ENCODE data around the gene ITGA7.

The ITGA7 gene

DNA sequence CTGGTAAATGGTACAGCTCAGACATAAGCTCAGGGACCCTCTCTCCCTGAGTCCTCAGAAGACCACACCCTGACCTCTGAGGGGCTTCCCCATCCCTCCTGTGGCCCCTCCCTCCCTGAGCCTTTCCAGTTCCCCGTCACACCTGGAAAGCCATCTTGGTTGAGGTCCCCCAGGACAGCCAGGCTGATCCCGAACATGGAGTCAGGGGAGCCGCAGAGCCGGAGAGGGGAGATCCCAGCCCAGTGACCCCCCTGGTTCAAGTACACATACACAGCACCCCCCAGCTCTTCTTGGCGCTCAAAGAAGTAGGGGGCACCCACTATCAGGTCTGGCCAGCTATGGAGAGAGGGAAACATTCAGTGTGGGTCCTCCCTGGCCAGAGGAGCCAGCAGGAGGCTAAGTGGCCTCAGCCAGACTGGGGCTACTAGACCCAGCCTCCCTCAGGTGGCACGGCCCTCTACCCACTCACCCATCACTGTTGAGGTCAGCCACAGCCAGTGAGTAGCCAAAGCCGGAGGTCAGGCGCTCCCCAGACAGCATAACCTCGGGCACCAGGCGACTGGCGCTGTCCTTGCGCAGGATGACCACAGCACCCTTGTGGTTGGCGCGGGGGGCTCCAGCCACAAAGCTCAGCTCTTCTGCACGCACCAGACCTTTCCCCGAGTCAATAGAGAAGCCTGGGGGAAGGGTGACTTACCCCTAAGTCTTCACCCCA lies 9.3 kb downstream of the ITGA7 start:
- Histone ChIP-seq H3K36me3 (ENCODE audit: control insufficient read depth, insufficient read depth, low read length) (peaks cover 40% of the 10 kb centered on the region), H3K4me1 (ENCODE audit: control insufficient read depth, insufficient read depth, low read length) (no peaks in the 10 kb centered on the region), H3K4me3 (ENCODE audit: low read depth, low read length) (no peak overlapping the region), H3K27me3 (ENCODE audit: control insufficient read depth, insufficient read depth, low read length) (no peaks in the 10 kb centered on the region), H3K9me3 (ENCODE audit: control insufficient read depth, insufficient read depth, low read depth, low read length) (no peaks in the 10 kb centered on the region), H3K27ac (ENCODE audit: low read depth, low read length) (no peak overlapping the region), H3K9ac (ENCODE audit: low read length) (no peak overlapping the region)

DNA sequence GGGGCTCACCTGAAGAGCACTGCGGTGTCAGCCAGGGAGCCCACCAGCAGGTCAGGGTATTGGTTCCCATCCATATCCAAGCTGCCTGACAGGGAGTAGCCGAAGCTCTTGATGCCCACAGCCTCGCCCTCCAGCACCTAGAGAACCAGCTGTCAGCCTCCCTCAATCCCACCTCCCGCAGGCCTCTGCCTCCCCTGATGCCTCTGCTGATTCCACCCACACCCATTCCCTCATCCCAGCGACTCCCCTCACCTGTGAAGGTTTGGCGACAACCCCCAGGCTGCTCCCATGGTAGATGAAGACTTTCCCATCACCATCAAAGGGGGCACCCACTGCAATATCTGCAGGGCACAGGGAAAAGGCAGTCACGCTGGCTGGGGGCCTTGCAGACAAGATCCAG lies 10.0 kb downstream of the ITGA7 start:
- Histone ChIP-seq H3K4me3 (ENCODE audit: low read depth, low read length) (no peak overlapping the region), H3K27me3 (ENCODE audit: control insufficient read depth, insufficient read depth, low read length) (no peaks in the 10 kb centered on the region), H3K9ac (ENCODE audit: low read length) (no peak overlapping the region), H3K27ac (ENCODE audit: low read depth, low read length) (no peak overlapping the region), H3K9me3 (ENCODE audit: control insufficient read depth, insufficient read depth, low read depth, low read length) (no peaks in the 10 kb centered on the region), H3K4me1 (ENCODE audit: control insufficient read depth, insufficient read depth, low read length) (no peaks in the 10 kb centered on the region), H3K36me3 (ENCODE audit: control insufficient read depth, insufficient read depth, low read length) (peaks cover 44% of the 10 kb centered on the region)

DNA sequence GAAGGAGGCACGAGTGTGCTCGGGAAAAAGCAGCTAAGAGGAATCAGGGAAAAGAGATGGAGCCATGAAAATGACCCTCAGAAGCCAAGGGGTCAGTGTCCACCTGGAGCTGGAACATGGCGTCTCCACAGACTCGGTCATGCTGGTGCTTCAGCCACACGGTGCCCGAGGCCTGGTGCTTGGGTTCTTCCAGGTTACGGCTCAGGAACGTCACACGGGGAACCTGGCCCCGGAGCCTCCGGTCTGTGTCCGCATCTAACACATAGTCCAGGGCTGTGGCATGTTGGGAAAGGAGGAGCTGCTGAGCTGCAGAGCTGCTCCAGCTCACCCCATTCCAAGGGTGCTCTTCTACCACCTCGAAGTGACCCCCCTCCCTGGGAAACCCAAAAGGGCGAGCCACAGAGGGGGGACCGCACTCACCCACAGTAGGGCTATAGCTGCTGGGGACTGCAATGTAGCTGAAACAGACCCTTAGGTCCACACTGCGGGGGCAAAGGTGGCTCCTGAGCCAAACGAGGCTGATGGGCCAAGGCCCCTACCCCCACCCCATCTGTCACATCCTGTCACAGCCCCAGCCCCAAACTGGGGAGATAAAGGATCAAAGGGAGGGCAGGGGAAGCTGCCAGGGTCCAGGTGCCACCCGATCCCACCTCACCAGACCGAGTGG lies 10.8 kb downstream of the ITGA7 start:
- no peaks in the 10 kb centered on the region for H3K4me1 ChIP-seq (ENCODE audit: control insufficient read depth, insufficient read depth, low read length)
- no peak overlapping the region for H3K9ac ChIP-seq (ENCODE audit: low read length)
- H3K27me3 ChIP-seq (ENCODE audit: control insufficient read depth, insufficient read depth, low read length) = no peaks in the 10 kb centered on the region
- no peak overlapping the region for H3K4me3 ChIP-seq (ENCODE audit: low read depth, low read length)
- H3K9me3 ChIP-seq (ENCODE audit: control insufficient read depth, insufficient read depth, low read depth, low read length) = no peaks in the 10 kb centered on the region
- no peak overlapping the region for H3K27ac ChIP-seq (ENCODE audit: low read depth, low read length)
- H3K36me3 ChIP-seq (ENCODE audit: control insufficient read depth, insufficient read depth, low read length) = peaks cover 48% of the 10 kb centered on the region

DNA sequence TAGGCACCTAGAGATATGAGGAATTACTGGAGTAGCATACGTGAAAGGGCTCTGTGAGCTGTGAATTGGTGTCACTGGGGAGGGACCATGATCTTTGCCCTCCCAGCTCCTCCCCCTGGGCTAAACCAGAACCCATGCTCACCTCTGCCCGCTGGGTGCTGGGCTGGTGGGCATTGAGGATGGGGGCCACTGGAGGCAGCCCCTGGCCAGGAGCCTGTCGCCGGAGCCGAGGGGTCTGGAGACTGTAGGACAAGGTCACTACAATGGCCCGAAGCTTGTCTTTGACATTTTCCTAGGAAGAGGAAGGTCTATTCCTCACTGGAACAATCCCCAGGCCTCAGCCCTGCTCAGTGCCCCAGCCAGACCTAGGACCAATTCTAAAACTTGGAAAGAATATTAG lies 11.6 kb downstream of the ITGA7 start:
- H3K27me3 ChIP-seq (ENCODE audit: control insufficient read depth, insufficient read depth, low read length) = no peaks in the 10 kb centered on the region
- no peak overlapping the region for H3K27ac ChIP-seq (ENCODE audit: low read depth, low read length)
- H3K9me3 ChIP-seq (ENCODE audit: control insufficient read depth, insufficient read depth, low read depth, low read length) = no peaks in the 10 kb centered on the region
- no peak overlapping the region for H3K4me3 ChIP-seq (ENCODE audit: low read depth, low read length)
- no peaks in the 10 kb centered on the region for H3K4me1 ChIP-seq (ENCODE audit: control insufficient read depth, insufficient read depth, low read length)
- no peak overlapping the region for H3K9ac ChIP-seq (ENCODE audit: low read length)
- peaks cover 52% of the 10 kb centered on the region for H3K36me3 ChIP-seq (ENCODE audit: control insufficient read depth, insufficient read depth, low read length)

DNA sequence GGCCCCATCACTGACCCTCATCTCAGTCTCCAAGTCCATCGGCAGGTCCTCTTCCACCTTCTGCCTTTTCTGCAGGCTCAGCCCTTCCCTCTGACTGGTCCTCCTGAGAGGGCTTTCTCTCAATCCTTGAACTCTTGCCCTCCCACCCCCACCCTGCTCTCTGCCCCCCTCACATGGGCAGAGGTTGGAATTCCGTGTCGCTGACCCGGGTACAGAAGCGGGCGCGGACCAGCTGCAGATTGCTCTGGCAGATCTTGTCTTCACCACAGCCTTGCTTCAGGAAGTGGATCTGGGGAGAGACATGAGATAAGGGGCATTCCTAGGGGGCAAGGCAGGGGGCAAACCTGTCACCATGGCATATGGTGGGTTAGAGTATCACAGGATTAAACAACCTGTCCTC lies 12.4 kb downstream of the ITGA7 start:
- Histone ChIP-seq H3K36me3 (ENCODE audit: control insufficient read depth, insufficient read depth, low read length) (peaks cover 44% of the 10 kb centered on the region), H3K9ac (ENCODE audit: low read length) (no peak overlapping the region), H3K27me3 (ENCODE audit: control insufficient read depth, insufficient read depth, low read length) (no peaks in the 10 kb centered on the region), H3K9me3 (ENCODE audit: control insufficient read depth, insufficient read depth, low read depth, low read length) (no peaks in the 10 kb centered on the region), H3K4me1 (ENCODE audit: control insufficient read depth, insufficient read depth, low read length) (no peaks in the 10 kb centered on the region), H3K27ac (ENCODE audit: low read depth, low read length) (no peak overlapping the region), H3K4me3 (ENCODE audit: low read depth, low read length) (no peak overlapping the region)

DNA sequence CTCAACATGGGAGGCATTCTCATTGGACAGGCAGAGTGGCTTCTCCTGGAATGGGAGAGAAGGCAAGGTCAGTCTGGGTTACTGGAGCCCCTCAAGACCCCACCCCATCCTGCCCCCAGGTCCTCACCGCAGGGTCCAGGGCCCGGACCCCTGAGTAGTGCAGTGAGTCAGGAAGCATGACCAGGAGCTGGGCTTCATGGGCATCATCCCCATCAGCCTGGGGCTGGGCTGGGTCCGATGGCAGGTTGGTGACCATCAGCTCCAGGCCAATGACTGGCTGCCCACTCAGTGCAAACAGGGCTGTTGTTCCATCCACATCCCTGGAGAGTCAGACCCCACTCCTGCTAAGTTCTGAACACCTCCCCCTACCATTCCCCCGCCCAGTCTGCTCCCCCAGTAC lies 13.1 kb downstream of the ITGA7 start:
- H3K27ac ChIP-seq (ENCODE audit: low read depth, low read length) = no peak overlapping the region
- H3K9me3 ChIP-seq (ENCODE audit: control insufficient read depth, insufficient read depth, low read depth, low read length) = no peaks in the 10 kb centered on the region
- H3K36me3 ChIP-seq (ENCODE audit: control insufficient read depth, insufficient read depth, low read length) = peaks cover 44% of the 10 kb centered on the region
- H3K27me3 ChIP-seq (ENCODE audit: control insufficient read depth, insufficient read depth, low read length) = no peaks in the 10 kb centered on the region
- H3K9ac ChIP-seq (ENCODE audit: low read length) = no peak overlapping the region
- H3K4me1 ChIP-seq (ENCODE audit: control insufficient read depth, insufficient read depth, low read length) = no peaks in the 10 kb centered on the region
- no peak overlapping the region for H3K4me3 ChIP-seq (ENCODE audit: low read depth, low read length)

DNA sequence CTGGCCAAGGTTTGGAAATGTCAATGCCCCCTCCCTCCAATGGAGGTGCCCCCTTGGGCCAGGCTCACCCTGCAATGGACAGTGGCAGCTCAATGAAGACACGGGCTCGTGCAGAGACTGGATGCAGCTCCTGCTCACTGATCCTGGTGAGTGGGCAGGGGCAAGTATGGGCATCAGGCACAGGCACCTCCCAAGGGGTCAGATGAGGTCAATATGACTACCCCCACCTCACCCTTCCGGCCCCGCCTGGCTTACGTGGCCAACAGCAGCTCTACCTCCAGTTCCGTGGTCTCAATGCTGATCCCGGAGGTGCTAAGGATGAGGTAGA lies 13.6 kb downstream of the ITGA7 start:
- H3K9me3 ChIP-seq (ENCODE audit: control insufficient read depth, insufficient read depth, low read depth, low read length) = no peaks in the 10 kb centered on the region
- H3K36me3 ChIP-seq (ENCODE audit: control insufficient read depth, insufficient read depth, low read length) = peaks cover 44% of the 10 kb centered on the region
- H3K4me3 ChIP-seq (ENCODE audit: low read depth, low read length) = no peak overlapping the region
- H3K27me3 ChIP-seq (ENCODE audit: control insufficient read depth, insufficient read depth, low read length) = no peaks in the 10 kb centered on the region
- no peak overlapping the region for H3K9ac ChIP-seq (ENCODE audit: low read length)
- H3K4me1 ChIP-seq (ENCODE audit: control insufficient read depth, insufficient read depth, low read length) = no peaks in the 10 kb centered on the region
- H3K27ac ChIP-seq (ENCODE audit: low read depth, low read length) = no peak overlapping the region

DNA sequence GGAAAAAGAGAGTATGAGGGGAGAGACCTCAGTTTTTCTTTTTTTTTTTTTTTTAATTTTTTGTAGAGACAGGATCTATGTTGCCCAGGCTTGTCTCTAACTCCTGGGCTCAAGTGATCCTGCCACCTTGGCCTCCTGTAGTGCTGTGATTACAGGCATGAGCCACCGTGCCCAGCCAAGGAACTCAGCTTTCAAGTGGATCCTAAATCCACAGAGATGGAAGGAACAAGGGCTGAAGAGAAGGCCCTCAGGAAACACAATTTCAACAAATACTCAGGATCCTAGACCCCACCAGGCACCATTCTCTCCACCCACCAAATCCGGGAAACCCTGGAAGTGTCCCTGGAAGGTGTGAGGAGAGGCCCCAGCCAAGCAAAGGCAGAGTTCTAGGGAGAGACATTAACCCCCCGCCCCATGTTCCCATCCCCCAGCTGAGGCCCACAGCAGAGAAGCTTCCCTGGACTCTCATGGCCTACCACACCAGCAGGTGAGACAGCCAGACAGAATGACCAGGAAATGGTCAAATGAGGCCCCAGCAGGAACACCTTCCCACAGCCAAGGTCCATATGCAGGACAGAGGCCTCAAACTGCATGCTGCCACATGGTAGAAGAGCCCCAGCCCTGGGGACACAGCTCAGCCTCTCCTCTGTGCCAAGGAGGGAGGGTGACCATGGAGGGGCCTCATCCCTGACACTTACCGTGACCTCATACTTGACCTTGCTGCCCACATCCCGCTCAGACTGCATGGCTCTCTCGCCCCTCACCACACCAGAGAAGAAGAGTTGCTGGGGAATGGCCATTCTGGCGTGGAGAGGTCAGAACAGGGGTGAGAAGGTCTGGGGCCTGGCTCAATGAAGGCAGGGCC lies 14.1 kb downstream of the ITGA7 start:
- H3K27me3 ChIP-seq (ENCODE audit: control insufficient read depth, insufficient read depth, low read length) = no peaks in the 10 kb centered on the region
- no peak overlapping the region for H3K4me3 ChIP-seq (ENCODE audit: low read depth, low read length)
- no peaks in the 10 kb centered on the region for H3K4me1 ChIP-seq (ENCODE audit: control insufficient read depth, insufficient read depth, low read length)
- H3K27ac ChIP-seq (ENCODE audit: low read depth, low read length) = no peak overlapping the region
- no peaks in the 10 kb centered on the region for H3K9me3 ChIP-seq (ENCODE audit: control insufficient read depth, insufficient read depth, low read depth, low read length)
- peaks cover 44% of the 10 kb centered on the region for H3K36me3 ChIP-seq (ENCODE audit: control insufficient read depth, insufficient read depth, low read length)
- H3K9ac ChIP-seq (ENCODE audit: low read length) = no peak overlapping the region

DNA sequence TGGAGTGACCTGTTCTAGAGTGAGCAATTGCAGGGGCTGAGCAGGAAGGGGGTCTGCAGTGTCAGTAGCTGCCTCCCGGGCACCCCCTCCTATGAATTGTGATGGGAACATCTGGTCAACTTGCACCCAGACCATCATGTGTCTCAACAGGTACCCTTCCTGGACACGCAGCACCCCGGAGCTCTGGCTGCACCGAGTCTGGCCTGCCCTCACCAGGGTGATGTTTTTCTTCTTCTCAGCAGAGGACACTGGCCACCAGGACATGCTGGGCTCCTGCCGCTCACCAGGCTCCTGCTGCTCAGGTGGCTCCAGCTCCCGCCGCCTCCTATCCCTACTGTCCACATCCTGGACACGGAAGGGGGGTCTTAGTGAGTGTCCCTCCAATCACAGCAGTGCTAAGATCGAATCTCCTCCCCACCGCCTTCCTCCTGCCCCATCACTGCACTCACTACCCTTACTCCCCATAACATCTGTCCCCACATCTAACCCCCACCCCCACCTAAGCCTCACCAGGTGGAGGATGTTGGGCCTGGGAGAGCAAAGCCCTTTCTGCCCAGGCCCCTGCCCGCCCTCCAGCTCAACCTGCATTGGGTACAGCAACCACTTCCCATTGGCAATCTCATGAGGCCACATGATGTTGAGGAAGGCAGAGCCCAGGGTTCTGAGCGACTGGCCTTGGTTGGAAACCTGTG lies 14.9 kb downstream of the ITGA7 start:
- no peaks in the 10 kb centered on the region for H3K27me3 ChIP-seq (ENCODE audit: control insufficient read depth, insufficient read depth, low read length)
- H3K9ac ChIP-seq (ENCODE audit: low read length) = no peak overlapping the region
- no peaks in the 10 kb centered on the region for H3K4me1 ChIP-seq (ENCODE audit: control insufficient read depth, insufficient read depth, low read length)
- no peaks in the 10 kb centered on the region for H3K9me3 ChIP-seq (ENCODE audit: control insufficient read depth, insufficient read depth, low read depth, low read length)
- H3K4me3 ChIP-seq (ENCODE audit: low read depth, low read length) = no peak overlapping the region
- H3K27ac ChIP-seq (ENCODE audit: low read depth, low read length) = no peak overlapping the region
- peaks cover 49% of the 10 kb centered on the region for H3K36me3 ChIP-seq (ENCODE audit: control insufficient read depth, insufficient read depth, low read length)

DNA sequence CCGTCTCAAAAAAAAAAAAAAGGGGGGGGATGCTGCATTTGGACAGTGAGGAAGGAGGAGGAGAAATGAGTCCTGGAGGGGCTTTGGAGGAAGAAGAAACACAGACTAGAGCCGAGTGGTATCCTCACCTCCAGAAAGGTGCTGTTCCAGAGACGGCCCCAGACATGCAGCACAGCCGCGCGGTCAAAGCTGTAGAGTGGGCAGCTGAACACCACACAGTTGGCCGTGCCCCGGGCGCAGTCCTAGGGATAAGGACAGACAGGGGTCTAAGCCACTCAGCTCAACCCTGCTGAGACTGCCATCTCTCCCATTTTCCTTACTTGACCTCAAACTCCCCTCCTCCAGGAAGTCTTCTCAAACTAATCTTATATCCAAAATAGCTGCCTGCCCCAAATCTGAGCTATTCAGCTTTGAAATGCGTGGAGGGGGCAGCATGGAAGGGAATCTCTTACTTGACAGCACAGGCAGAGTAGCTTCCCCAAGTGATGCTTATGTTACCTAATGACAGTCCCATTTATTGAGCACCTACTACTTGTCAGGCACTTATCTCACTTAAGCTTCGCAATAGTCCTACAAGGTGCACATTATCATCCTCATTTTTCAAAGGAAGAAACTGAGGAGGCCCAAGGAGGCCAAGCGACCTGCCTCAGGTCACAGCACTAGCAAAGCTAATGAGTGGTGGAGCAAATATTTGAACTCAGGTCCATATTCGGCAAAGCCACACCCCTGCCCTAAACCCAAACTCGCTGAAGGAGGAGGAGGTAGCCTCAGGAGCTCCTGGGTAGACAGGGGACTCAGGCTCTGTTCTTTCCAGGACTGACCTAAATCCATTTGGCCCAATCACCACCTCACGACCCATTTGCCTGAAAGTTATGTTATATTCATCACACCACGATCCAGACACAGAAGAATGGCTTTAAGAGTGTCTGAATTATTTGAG lies 18.7 kb downstream of the ITGA7 start:
- Histone ChIP-seq H3K4me3 (ENCODE audit: low read depth, low read length) (no peak overlapping the region), H3K4me1 (ENCODE audit: control insufficient read depth, insufficient read depth, low read length) (no peaks in the 10 kb centered on the region), H3K27me3 (ENCODE audit: control insufficient read depth, insufficient read depth, low read length) (no peaks in the 10 kb centered on the region), H3K9ac (ENCODE audit: low read length) (no peak overlapping the region), H3K27ac (ENCODE audit: low read depth, low read length) (no peak overlapping the region), H3K36me3 (ENCODE audit: control insufficient read depth, insufficient read depth, low read length) (peaks cover 45% of the 10 kb centered on the region), H3K9me3 (ENCODE audit: control insufficient read depth, insufficient read depth, low read depth, low read length) (no peaks in the 10 kb centered on the region)
